Measurements from ENCODE around the gene RPLP2.
A peak's percentile ranks its signal among the peaks of the same experiment; 100 is the strongest.

Gene RPLP2

DNA sequence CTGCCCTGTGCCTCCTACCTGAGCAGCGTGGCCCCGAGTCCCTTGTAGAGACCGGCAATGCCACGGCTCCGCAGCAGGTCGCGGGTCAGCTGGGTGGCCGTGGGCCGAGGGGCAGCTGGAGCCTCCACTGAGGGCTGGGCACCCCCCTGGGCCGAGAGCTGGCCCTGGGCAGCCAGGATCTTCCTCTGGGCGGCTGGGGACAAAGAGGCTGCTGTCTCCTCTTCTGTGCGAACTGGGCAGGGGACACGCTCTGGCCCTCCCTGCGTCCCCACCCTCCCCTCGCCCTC, 17.3 kb upstream of the RPLP2 start:
- no peak for DNase-seq

DNA sequence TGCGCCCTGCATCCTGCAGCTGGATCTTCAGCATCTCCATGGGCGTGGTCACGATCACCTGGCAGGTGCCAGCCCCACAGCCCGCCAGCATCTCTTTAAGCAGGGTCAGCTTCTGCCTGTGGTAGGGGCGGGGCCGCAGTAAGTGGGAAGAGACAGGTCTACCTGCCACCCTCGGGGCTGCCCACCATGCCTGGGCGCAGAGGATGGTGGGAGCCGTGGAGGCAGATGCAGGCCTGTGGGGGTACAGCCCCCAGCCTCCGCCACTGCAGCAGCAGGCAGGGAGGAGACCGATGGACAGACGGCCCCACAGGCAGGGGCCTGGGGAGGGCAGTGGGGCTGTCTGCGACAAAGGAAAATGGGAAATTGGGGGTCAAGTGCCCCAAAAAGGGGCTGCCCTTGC, 16.9 kb upstream of the RPLP2 start:
- DNase-seq, result no peak

DNA sequence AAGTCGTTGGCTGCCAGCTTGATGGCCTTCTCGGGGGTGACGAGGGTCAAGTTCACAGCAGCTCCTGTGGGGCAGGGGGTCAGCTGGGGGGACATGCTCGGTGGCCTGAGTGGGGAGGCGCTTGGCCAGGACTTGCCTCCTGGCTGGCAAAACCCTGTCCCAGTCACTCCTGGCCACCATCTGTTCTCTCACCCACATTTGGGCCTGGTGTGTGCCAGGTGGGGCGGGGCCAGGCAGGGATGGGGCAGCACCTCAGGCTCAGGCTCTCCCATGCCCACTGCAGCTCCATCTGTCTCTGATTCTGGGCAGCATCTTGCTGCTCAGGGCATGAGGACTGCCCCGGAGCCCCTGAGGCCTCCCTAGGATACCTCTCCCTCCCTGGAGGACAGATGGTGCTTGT, 16.2 kb upstream of the RPLP2 start:
- DNase-seq, result no peak

DNA sequence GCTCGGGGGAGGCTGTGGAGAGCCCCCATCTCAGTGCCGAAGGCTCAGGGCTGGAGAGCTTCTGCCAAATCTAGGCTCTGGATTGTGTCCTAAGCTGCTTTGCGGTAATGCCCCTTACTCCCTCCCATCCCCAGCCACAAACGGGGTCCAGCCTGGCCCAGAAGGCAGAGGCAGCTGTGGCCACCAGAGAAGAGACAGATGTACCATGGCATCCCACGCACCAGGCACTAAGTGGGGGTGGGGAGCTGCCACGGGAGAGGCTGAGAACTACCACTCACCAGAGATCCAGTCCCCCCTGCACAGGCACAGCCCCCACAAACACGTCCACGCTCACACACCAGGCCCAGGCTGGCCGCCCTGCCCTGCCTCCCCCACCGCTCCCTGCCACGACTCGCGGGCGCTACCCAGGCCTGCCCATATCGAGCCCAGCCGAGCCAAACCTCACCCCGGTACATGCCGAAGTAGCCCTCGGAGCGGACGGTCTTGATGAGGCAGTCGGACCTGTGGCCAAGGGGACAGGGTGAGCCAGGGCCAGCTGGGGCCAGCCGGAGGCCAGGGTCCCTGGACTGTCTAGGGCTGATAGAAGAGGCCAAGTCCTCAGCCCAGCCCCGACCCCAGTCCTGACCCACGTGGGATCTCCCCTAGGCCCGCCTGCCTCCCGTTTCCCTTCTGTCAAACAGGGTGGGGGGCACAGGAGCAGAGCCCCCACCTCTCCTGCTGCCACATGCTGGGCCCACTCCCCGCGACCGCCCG, 15.6 kb upstream of the RPLP2 start:
- no peak for DNase-seq

DNA sequence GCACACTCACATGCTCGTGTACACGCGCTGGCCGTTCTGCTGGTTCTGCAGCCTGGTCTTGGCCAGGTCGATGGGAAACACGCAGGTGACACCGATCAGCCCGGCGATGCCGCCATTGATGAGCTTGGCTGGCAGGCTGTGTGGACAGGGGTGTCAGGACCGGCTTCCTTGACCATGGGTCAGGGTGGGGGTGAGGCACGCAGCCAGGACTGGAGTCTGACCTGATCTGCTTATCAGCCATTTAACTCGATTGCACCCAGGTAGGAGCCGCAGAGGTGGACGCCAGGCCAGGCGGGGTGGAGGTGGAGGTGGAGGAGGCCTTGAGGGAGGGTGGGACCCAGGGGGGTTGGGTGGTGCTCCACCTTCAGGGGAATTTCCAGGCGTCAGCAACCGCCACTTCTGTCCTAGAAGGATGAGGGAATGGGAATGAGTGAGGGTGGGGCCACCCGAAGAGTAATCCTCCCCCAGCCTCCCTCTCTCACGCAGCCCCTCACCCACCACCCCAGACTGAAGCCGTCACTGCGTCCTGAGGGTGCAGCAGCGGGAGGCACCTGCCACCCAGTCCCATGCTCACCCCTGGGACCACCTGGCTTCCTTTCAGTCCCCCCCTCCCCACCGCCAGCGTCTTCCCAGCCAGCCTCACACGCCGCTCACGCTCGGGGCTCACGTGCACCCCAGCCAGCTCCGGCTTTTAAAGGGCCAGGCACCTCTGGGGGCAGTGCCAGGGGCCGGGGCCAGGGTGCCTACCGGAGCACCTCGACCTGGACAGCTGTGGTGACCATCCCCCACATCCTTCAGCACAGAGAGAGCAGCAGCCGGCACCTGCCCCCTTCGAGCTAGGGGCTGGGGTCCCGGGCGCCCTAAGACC, 14.8 kb upstream of the RPLP2 start:
- no peak for DNase-seq

DNA sequence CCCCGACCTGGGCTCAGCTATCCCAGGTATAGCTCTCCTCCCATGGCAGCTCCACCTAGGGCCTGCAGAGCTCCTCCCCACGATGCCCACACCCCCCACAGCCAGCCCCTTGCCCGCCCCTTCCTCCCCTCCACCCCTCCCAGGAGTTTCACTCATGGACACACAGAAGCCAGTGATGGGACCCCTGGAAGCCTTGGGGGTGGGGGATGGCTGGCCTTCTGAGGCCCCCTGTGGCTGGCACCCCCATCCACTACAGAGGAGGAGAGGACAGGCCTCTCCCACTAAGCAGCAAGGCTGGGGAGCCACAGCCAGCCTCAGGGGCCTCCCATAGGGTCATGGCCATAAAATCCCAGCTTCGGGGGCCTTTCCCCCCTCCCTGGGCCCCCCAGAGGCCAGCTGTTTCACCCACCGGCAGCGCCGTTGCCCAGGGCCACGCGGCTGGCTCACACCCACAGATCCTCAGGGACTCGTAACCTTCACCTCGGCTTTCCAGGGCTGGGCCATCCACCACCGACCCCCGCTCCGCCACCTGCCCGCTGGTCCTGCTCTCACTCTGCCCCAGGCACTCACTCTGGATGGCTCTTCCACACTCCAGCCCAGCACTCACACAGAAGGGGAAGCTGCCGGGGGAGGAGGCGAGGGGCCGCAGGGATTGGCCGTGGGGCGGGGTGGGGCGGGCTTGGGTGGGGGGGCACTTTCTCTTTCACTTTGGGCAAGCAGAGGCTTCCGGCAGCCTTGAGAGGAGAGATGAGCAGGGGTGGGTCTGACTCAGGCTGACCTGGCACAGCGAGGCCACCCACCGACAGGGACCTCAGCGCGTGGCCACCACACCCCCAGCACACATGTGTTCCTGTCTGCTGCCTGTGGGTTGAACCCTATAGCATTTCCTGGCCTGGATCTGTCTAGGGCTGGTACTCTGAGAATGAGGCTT, 13.9 kb upstream of the RPLP2 start:
- DNase-seq, result peak; percentile 52

DNA sequence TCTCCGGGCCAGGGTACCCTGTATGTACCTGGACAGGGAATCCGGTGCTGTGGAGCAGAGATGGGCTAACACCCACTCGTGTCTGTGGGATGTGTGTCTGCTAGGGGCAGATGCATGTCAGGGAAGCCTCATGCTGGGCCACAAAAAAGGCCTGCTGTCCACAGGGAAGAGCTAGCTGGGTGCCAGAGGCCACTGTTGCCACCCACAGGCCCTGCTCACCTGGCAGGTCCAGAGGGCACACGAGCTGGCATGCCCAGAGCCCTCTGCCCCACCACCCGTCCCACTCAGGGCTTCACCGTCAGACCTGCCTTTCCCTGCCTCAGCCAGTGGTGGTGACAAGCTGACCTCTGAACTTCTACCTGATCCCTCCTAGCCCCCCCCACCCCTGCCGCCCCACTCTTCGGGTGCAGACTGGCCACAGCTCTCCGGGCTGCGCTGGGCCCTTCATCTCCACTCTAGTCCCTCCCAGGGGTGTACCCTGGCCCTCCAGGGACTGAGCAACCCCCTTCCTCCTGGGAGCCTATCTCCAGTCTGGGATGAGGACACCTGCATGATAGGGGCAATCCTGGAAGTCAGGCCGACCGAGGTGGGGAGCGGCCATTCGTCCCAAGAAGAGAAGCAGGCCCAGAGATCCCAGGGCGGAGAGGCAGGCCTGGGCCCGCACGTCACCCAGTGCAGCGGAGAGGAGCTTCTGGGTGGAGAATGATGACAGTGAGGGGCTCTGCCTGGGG, 13.0 kb upstream of the RPLP2 start:
- DNase-seq, result peak; percentile 48

DNA sequence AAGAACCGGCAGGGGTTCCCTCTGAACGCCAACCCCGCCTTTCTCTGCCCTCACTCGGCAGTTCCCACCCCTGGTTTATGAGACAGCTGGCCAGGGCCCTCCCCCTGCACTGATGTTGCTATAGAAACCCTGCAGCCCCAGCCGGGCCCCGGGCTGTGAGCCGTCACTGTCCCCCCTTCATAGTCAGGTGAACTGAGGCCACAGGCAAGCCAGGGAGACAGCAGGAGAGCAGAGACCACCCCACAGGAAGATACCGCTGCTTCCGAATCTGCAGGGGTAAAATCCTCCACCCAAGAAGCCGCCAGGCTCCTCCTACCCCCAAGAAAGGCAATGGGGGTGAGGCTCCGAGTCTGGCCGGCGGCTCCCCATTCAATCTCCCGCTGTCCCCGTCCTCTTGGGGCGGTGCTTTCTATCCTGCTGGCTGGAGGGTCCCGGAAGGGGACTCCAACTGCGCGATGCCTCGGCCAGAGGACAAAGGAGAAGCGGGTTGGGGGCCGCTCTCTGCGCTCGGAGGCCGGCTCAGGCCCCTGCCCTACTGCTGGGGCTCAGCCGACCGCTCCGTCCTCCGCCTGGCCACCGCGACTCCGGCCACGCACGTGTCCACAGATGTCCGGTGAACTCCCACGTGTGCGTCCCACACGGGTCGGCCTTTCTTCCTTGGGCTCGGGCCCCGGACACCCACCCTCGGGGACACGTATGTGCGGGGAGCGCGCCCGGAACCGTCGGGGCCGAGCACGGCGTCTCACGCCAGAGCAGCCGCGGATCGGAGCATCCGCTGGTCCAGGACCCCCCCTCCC, 12.3 kb upstream of the RPLP2 start:
- DNase-seq, result peak; percentile 92

DNA sequence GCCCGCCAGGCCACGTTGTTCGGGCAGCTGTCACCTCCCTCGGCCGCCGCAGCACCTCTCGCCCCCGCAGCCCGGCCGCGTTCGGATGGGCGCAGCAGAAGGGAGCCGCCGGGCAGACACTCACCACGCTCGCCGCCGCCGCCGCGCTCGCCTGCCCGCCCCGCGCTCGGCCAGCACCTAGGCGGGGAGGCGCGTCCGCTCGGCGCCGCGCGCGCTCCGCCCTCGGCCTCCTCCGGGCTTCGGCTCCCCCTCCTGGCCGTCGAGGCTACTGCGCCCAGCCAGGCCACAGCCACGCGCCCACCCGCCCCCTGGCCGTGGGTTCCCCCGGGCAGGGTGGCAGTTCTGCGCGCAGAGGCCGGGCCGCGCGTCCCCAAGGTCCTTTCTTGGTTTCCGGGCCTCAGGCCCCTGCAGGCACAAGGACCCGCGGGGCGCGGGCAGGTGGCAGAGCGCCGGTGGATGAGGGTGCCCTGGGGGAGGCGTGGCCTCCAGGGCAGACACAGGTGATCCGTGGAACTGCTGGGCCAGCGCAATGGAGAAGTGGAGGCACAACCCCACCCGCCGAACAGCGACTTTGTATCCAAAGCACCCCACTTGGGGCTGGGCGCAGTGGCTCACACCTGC, 11.6 kb upstream of the RPLP2 start, which contains the start of gene SLC25A22:
Gene SLC25A22 (minus strand): TSS at position 189 of the 621 bp plus-strand sequence. CDS start 3,275 bp downstream, outside the sequence.
- DNase-seq, result peak; percentile 90

DNA sequence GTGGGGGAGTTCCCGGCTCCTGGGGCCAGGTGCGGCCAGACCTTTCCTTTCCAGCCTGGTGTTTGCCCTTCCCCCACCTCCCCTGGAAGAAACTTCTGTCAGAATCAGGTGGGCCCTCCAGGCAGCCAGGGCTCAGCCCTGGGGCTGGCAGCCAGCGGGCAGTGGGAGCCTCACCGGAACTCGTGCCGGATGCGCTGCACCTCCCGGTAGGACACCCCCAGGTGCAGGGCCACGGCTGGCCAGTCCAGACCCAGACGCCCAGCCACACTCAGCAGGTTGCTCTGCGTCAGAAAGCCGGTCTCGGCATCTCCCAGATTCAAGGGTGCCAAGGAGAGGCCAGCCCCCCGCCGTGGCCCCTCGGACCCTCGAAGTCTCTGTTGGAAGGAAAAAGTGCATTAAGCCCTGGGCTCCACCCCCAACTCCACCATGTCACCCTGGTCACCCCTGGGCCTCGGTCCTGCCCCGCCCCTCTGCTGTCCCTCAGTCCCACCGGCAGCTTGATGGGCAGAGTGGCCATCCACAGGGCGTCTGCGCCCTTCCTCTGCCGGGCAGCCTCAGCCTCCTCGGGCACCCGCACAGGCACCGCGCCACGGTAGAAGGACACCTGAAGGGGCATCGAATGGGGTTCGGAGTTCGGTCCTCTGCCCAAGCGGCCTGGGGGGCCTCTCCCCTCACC, 10.0 kb upstream of the RPLP2 start:
- no peak for DNase-seq

DNA sequence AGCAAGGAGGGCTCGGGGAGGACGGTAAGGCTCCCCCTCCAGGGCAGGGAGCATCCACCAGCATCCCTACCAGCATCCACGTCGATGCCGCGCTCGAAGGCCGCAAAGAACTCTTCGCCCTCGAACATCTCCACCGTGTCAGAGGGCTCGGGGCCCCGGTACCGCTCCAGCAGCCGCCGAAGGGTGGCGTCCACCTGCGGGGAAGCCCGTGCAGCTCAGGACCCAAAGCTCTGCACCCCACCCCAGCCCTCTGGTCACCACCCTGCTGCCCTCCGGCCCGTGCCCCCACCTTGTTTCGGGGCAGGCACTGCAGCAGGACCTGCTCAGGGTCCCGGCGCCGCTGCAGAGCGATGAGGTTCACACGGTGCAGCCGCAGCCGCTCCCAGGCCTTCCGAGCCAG, 9.3 kb upstream of the RPLP2 start:
- no peak for DNase-seq

DNA sequence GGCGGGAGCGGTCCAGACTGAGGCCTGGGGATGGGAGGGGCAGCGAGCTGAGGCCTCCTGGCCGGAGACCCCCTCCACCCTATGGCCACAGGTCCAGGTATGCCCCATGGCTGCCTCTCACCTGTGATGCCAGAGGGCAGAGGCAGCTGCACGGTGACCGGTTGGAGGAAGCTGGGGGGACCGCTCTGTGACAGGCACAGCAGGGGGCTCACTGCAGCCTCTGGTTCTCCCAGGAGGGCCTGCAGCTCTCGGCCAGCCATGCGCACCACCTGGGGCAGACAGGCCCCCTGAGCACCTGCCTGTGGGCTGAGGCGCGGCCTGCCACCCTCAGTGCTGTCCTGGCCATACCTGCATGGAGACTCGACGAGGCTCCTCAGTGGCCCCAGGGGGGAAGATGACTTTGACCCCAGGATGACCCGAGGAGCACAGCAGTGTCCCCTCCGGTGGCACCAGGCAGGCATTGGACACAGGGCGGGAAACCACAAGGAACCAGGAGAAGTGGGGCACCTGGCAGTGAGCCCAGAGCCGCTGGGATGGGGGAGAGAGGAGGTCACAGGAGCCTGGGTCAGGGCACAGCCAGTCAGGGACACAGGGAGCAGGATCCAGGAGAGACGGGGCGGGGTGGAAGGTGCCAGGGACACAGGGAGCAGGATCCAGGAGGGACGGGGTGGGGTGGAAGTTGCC, 8.5 kb upstream of the RPLP2 start:
- no peak for DNase-seq

DNA sequence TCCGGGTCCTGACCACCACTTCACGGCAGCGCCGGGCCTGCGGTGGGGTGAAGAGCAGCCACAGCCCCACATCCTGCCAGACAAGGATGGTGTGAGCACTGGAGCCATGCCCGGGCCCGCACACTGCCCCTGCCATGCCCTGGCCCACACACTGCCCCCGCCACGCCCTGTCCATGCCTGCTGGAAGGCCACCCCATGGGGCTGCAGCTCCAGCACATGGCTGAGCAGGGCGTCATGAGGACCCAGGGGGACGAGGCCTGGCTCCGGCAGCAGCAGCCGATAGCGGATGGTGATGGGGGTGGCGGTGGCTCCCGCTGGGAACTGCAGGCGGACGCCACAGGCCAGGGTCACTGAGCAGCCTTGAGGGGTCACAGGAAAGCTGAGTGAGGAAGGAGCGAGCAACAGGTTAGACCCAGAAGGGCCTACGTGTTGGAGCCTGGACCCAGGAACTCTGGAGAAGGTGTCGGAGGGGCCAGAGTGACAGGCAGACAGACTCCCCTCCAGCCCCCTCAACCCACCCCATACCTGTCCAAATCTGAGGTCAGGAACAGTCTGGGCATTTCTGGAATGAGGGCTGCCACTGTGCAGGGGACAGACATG, 7.6 kb upstream of the RPLP2 start:
- DNase-seq, result no peak

DNA sequence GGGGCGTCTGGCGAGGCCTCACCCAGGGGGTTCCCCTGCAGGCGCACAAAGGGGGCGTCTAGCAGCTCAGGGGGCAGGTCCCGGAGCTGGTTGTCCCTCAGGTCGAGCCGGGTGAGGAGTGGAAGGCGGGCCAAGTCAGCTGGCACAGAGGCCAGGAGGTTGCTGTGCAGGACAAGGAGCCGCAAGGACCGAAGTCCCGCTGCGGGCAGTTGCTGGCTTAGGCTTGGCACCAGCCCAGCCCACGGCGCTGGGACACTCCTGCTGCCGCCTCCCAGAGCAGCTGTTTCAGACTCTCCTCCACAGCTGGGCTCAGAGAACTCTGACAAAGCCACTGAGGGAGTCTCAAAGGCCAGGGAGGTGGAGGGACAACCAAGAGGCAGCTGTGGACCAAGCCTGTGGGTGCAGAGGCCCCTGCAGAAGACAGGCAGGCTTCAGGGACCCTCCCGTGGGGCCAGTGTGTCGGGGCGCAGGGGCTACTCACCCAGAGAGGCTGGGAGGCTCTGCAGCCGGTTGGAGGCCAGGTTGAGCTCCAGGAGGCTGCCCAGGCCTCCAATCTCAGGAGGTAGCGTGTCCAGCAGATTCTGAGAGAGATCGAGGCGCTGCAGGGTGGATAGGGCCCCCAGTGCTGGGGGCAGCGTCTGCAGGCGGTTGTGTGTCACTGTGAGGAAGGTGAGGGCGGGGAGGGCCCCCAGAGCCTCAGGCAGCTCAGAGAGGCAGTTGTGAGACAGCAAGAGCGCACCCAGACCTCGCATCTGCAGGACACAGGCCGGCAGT, 6.9 kb upstream of the RPLP2 start:
- DNase-seq, result no peak

DNA sequence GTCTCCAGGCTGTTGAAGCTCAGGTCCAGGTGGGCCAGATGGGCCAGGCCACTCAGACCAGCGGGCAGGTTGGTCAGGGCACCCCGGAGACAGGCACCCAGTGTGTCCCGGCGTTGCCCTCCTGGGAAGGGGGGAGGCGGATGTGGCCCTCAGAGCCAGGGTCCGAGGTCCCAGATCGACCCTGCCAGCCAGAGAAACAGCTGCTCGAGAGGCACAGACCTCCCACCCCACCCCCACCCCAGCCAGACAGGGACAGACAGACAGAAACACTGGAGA, 6.4 kb upstream of the RPLP2 start:
- no peak for DNase-seq

DNA sequence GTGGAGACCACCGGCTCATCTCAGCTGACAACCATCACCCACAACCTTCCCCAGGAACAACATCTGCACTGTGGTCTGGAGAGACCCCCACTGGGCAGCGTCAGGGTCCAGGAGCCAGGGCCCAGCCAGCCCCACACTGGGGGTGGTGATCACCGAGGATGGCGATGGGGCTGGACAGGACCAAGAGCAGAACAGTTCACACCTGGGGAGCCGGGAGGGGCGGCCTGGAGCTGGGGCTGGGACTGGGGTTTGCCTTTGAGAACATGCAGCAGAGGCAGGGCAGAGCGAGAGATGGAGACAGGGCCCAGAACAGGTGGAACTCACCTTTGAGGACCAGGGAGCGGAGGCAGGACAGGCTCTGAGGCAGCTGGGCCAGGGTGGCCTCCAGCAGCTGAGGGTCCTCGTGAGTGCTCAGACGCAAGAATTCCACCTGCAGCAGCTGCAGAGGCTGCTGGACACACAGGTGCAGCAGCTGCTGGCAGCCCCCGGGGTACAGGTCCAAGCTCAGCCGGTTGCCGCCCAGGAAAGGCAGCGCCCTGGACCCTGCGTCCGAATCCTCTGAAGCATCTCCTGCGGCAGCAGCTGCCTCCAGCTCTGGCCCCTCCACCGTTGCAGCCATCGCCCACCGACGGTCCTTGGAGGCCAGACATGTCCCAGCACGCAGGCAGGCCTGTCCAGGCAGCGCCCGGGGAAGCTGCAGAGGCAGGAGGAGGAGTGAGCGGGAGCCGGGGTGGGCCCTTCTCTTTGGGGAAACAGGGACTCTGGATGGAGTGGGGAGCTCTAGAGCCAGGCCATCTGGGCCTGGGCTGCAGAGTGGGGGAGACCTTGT, 5.8 kb upstream of the RPLP2 start:
- no peak for DNase-seq

DNA sequence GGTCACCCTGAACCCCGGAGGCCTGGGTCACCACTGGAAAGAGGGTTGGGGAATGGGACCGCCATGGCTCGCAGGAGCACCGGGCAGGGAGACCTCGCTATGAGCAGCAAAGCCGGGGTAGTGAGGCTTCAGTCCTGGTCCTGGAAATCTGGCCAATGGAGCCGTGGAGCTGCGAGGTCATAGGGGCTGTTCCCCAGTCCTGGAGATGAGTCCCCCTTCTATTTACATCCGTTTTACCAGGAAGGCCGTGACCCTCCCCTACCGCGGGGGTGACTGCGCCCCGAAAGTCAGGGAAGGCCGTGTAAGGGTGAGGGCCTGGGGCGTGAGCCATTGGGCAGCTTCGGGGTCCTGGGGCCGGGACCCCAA, 5.2 kb upstream of the RPLP2 start:
- peak; percentile 48 for DNase-seq
